Measurements from ENCODE around the gene SFTPA1.
"Not testable (repeated sequence)": the region's sequence is repeated elsewhere in the genome, so short reads cannot be mapped to it uniquely, and the experiment has no call there.

The SFTPA1 gene

DNA sequence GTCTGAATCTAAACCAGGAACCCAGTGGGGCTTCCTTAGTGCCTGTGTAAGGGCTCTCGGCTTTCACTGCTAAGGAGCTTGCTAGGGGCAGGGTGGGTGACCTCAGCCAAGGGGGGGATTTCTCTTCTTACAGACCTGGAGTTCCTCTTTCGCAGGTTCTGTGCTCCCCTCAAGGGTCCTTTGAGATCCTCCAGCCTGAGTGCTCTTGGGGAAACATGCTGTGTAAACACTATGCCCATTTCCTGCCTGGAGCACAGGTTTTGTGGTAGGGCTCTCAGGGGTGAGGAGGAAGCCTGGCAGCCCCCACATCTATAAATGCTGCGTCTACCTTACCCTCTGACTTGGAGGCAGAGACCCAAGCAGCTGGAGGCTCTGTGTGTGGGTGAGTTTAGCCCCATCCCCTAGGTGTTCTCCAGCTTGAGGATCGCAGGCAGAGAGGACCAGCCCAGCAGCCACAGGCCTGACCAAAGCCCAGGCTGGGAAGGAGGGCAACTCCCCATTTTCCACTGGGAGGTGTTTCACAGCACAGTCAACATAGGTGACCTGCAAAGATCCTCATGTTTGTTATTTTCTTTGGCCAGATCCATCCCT is at the start of gene SFTPA1:
SFTPA1 (plus strand) TSS at position 339 of the 591 bp plus-strand sequence. CDS start 887 bp downstream, outside the sequence.
- DNase-seq (ENCODE audit: extremely low read depth in 1 of 2, low read depth in 1 of 2): no peak

DNA sequence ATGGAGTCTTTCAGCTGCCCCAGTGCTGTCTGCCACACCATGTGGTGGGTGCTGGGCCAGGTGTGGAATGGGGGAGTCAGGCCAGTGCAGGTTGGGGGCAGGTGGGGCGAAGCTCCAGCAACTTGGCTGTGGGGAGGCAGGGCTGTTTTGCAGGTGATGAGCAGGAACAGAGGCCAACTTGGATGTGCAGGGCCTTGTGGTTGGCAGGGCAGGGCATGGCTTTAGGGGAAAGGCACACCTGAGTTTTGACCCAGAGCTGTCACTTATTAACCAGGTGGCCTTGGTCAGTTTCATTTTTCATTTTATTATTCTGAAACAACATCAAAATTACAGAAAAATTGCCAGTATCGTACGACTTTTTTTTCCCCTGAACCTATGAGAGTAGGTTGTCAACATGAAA is 49.5 kb upstream of the SFTPA1 start:
- DNase-seq (ENCODE audit: extremely low read depth in 1 of 2, low read depth in 1 of 2): no peak

DNA sequence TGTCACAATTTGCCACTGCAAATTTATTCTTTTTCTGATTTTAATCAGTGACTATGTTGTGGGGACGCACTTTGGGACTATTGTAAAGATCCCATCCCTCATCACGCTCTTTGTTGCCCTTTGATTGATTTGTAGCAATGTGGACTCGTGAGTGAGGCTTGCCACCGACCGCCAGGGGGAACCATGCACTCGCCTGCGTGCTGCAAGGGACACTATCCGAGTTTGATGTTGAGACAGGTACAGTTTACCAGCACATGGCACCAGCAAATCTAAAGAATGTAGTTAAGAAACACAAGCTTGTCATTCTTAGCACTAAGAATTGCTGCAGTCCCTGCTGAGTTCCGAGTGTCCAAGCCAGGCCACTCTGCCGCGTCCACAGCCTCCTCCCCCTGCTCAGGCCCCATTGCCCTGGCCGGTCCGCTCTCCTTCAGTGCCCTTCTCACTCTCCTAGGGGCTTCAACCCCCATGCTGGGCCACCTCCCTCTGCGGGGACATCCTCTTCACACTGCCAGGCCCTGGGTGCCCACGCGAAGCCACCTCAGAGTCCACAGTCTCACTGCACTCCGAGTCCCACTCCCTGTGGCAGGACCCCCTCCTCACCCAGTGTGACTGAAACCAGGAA is 48.5 kb upstream of the SFTPA1 start:
- DNase-seq (ENCODE audit: extremely low read depth in 1 of 2, low read depth in 1 of 2): peak in 1 of 2 donors; percentile 22

DNA sequence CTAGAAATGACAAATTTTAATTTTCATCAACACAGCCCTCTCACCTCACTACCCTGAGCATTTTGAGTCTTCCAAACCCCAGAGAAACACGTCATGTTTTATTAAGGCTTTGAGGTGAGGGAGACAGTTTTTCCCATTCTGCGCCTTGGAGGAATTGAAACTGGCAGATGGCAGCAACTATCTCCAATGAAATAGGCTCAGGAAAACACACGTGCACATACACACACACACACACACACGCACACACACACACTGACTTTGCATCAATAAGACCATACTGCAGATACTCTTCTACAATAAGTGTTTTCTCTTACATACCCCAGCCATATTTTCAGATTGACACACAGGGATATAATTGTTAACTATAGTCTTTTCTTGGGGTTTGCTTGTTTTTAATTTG is 47.3 kb upstream of the SFTPA1 start:
- no peak for DNase-seq (ENCODE audit: extremely low read depth in 1 of 2, low read depth in 1 of 2)

DNA sequence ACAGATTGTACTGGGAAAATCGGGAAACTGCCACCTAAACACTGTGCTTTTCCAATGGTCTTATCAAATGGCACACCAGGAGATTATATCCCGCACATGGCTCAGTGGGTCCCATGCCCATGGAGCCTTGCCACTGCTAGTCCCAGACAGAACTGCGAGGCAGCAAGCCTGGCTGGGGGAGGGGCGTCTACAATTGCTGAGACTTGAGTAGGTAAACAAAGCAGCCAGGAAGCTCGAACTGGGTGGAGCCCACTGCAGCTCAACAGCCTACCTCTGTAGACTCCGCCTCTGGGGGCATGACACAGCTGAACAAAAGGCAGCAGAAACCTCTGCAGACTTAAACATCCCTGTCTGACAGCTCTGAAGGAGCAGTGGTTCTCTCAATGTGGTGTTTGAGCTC is 40.1 kb upstream of the SFTPA1 start:
- DNase-seq (ENCODE audit: extremely low read depth in 1 of 2, low read depth in 1 of 2): not testable (repeated sequence)

DNA sequence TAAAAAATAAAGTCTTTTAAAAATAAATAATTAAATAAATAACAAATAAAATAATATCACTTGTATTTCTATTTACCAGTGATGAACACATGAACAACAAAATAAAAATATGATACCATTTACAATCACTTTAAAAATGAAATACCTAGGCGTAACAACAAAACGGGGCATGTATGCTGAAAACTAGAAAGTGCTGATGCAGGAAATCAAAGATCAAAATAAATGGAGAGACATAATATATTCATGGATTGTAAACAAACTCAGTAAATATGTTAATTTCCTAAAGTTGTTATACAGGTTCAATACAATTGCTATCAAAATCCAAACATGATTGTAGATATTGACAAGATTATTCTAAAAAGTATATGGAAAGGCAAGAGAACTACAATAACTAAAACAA is 31.4 kb upstream of the SFTPA1 start:
- DNase-seq (ENCODE audit: extremely low read depth in 1 of 2, low read depth in 1 of 2): no peak

DNA sequence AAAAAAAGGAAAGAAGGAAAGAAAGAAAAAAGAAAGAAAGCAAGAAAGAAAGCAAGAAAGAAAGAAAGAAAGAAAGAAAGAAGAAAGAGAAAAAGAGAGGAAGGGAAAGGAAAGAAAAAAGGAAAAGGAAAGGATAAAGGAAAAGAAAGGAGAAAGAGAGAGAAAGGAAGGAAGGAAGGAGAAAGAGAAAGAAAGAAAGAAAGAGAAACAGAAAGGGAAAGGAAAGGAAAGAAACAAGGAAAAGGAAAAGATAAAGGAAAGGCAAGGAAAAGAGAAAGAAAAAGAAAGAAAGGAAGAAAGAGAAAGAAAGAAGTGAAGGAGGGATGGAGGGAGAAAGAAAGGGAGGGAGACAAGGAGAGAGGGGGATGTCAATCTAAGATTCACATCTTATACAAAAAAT is 29.7 kb upstream of the SFTPA1 start:
- no peak for DNase-seq (ENCODE audit: extremely low read depth in 1 of 2, low read depth in 1 of 2)

DNA sequence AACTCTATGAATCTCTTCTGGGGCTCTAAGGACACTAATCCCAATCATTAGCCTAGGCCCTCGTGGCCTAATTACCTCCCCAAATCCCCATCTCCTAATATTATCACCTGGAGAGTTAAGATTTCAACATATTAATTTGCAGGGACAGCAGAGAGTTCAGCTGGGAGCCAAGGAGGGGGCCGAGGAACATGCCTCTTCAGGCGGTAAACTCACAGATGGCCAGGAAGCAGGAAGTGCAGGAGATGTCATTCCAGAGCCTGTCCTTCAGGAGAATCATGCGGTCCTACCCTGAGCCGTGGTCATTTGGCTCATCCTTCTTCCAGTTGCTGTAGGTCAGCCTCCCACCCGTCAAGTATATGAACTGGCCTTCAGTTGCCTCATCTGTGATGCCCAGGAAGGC is 28.6 kb upstream of the SFTPA1 start:
- DNase-seq (ENCODE audit: extremely low read depth in 1 of 2, low read depth in 1 of 2): no peak

DNA sequence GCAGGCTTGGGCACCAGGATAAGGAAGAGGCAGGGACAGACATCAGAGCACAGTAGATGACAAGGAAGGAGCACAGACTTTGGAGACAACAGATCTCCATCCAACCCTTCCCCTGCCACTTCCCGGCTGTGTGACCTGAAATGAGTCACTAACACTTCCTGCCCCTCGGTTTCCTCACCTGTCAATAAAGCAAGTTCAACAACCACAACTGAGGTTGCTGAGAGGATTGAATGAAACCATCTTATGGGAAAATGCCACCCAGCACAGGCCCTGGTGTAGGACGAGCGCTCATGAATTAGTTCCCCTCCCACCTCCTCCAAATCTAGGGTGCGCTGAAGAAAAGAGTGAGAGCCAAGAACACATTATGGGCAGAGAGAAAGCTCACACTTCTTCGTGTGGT is 27.8 kb upstream of the SFTPA1 start:
- not testable (repeated sequence) for DNase-seq (ENCODE audit: extremely low read depth in 1 of 2, low read depth in 1 of 2)

DNA sequence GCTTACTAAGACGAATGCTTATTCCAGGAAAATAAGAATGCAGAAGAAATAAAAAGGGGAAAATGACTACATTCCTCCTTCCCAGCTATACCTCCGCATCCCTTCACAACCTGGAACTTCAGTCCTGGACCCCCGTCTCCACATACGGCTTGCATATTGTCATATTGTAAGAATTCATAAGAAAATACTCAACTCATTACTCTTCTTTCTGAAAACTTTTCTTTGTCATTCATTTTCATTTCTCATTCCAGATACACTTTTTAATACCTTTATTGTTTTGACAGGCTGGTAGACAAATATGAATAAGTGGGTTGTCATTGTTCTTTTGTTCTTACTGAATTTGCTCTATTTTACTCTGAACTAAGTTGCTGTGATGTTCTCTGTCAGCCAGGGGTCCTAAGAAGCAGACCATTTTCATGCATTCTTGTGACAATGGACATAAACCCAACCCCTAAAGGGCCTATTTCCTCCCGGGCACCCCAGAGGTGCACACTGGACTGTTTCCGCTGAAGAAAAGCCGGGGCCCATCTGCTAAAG is 27.2 kb upstream of the SFTPA1 start:
- no peak for DNase-seq (ENCODE audit: extremely low read depth in 1 of 2, low read depth in 1 of 2)

DNA sequence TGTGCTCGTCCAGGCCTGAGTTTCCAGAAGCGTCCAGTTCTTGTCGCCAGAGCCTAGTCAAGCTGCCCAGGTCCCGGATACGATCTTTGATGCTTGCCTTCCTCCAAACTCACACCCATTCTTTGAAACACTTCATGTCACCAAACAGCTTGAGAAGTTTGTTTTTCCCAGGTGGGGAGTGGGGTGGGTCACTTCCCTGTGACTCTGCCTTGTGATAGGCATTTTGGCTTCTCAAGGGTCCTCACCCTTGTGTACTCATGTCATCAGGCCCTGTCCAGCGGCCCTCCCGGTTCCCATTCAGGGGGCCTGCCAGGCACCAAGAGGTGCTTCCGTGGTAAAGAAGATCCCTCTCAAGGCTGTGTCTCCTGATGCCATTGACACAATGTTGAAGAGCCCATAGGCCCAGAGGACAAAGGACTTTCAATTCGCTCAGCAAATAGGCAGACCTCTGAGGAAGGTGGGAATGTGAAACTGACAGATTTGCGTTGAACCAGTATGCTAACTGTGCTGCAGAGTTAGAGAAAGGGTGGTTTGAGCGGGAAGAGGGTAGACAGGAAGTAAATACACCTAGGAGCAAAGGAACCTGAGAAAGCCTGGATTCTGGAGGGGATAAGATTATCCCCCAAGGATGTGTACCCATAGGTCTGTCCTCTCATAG is 24.7 kb upstream of the SFTPA1 start:
- no peak for DNase-seq (ENCODE audit: extremely low read depth in 1 of 2, low read depth in 1 of 2)

DNA sequence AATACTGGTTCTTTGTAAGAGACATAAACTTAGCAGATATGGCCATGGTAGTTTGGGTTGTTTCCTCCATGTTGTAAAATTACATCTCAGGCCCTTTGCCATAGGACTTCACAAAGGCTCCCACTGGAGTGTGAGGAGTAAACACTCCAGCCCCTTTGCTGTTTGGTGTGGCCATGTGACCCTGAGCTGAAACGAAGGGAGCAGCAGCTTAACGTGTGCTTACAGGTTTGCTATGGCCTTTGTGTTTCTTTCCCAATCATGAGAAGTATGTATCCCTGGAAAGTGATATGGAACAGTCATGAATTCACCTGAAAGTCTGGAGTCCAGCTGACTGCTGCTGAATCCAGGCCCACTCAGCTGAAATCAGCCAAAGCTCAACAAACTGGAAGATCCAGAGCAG is 23.8 kb upstream of the SFTPA1 start:
- DNase-seq (ENCODE audit: extremely low read depth in 1 of 2, low read depth in 1 of 2): no peak

DNA sequence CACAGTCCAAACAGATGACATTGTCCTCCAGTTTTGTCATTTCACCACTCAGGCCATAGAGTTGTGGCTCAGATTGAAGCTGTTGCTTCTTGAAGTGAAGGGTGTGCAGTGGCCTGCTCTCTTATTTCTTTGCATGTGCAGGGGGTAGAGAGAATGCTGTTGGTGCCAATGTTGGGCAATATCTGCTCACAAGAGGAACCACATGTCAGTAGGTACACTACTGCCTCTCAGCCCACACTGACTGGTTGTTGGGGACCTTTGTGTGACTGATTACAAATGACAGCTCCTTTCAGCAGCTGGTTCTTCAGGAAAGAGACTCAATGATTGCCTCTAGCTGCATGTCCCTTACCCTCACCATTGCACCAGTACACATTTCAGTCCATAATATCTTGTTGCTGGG is 21.9 kb upstream of the SFTPA1 start:
- no peak for DNase-seq (ENCODE audit: extremely low read depth in 1 of 2, low read depth in 1 of 2)

DNA sequence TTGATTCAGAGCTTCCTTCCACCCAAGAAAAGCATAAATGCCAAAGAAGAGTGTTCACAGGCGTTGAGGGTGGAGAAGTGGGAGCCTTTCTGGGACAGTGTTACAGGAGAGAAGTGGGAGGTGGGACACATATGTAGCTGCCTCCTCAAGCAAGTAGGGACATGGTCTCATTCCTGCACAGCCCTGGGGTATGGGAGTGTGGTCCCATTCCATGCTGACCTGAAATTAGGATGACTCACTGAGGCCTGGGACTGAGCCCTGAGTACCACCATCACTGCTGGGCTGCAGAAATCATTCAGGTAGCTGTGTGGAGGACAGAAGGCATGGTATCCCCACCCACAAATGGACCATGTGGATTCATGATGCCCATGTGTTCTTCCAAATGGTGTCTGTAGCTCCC is 17.4 kb upstream of the SFTPA1 start:
- no peak for DNase-seq (ENCODE audit: extremely low read depth in 1 of 2, low read depth in 1 of 2)

DNA sequence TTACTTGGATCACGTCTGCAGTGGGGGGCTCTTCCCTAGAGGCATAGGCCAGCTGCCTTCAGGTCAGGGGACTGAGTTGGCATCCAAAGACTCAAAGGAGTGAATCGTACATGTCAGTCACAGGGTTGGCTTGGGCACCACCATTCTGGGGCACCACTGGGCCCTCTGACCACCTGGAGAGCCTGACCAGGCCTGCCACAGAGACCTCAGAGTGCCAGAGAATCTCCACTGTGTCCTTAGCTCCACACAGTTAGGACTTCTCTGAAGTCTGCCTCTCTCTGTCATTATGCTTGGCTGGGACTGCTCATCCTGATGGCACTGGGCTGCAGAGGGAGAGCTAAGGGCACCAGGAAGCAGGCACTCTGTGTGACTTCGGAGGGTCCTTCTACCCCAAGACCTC is 16.2 kb upstream of the SFTPA1 start:
- not testable (repeated sequence) for DNase-seq (ENCODE audit: extremely low read depth in 1 of 2, low read depth in 1 of 2)

DNA sequence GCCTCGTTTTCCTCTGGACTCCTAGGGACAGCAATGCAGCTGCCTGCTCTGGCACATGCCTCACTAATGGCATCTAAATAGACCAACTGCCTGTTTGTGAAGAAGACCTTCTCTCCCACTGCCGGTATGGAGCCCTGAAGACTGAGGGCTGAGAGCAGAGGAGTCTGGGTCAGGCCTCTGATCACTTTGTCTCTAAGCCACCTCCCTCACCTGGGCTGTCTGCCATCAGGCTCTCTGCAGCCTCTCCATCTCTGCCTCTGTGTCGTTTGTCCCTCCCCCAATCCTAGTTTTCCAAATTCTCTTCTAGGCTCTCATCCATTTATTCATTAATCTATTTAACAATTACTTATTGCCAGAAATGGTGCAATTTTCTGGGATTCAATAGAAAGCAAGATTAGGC is 15.2 kb upstream of the SFTPA1 start:
- DNase-seq (ENCODE audit: extremely low read depth in 1 of 2, low read depth in 1 of 2): no peak

DNA sequence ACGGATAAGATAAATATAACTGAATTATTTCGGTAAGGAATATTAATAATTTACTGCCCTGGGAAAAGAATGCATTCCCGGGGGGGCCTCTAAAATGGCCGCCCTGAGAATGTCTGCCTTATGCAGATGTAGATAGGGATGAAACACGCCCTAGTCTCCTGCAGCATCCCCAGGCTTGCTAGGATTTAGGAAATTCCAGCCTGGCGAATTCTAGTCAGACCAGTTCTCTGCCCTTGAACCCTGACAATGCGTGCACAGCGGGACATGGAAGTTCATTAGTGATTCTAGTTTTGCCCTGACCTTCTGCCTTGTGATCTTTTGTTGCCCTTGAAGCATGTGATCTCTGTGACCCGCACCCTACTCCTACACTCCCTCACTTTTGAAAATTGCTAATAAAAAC is 11.1 kb upstream of the SFTPA1 start:
- not testable (repeated sequence) for DNase-seq (ENCODE audit: extremely low read depth in 1 of 2, low read depth in 1 of 2)

DNA sequence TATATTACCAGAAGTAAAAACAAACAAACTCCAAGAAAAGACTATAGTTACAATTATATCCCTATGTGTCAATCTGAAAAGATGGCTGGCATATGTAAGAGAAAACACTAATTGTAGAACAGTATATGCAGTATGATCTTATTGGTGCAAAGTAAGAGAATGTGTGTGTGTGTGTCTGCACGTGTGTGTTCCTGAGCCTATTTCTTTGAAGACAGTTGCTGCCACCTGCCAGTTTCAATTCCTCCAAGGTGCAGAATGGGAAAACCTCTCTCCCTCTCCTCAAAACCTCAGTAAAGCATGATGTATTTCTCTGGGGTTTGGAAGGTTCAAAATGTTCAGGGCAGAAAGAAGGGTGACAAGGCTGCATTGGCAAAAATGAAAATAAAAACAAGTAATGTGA is 8.8 kb upstream of the SFTPA1 start:
- no peak for DNase-seq (ENCODE audit: extremely low read depth in 1 of 2, low read depth in 1 of 2)

DNA sequence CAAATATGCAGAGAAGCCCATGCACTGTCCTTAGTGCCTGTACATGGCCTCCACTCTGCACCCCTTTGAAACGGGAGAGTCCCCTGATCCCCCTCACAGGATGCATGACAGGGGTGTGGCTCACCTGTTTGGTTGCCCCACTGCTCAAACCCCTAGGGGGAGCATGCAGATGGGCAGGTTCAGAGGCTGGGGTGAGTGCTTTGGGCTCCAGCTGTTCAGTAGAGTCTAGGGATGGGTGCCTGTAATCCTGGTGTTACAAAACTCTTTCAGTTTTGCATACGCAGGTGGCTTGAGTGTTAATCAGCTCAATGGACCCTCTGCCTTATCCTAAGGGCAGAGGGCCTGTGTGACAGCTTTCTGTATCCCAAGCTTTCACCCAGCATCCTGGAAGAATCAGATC is 7.8 kb upstream of the SFTPA1 start:
- DNase-seq (ENCODE audit: extremely low read depth in 1 of 2, low read depth in 1 of 2): no peak

DNA sequence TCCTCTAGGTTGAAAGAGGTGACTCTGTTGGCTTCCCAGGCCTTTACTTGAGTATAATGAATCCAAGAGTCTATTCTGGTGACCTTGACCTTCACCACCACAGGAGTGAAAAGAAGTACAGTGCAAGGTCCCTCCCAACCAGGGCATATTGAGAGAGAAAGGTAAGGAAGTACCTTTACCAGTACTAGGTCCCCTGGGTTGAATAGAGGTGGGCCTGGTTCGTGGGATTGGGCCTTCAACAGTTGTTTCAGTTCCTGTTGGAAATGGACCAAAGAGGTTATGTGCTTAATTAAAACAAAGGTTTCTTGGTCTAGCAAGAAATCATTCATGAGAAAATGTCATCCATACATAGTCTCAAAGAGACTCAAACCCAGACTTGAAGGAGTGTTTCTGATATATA is 6.4 kb upstream of the SFTPA1 start:
- no peak for DNase-seq (ENCODE audit: extremely low read depth in 1 of 2, low read depth in 1 of 2)

DNA sequence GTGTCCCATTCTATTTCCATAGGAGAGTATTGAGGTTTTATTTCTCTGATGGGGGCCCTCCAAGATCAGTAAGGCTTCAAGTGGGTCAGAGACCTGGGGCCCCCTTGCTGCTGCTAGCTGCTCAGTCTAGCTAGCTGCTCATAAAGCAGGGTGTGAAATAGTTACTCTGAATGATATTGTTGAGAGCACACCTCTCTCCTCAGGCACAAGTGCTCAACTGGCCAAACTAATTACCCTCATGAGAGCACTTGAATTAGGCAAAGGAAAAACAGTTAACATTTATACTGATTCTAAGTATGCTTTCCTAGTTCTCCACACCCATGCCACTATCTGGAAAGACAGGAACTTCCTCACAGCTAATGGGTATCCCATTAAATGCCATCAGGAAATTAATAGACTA is 5.4 kb upstream of the SFTPA1 start:
- no peak for DNase-seq (ENCODE audit: extremely low read depth in 1 of 2, low read depth in 1 of 2)
